ENCODE results near the gene UNC119B.

The UNC119B gene

GRCh38 chr12:120739821-120740613 is 29.8 kb downstream of the UNC119B start:
- no peak for DNase-seq (ENCODE audit: low read depth)

- DNase-seq (ENCODE audit: low read depth) = no peak
These were observed 30.6 kb downstream of the UNC119B start for GRCh38 chr12:120740871-120741270.

GRCh38 chr12:120741476-120742421 is 31.5 kb downstream of the UNC119B start:
- DNase-seq (ENCODE audit: low read depth) = no peak

- no peak for DNase-seq (ENCODE audit: low read depth)
These were observed 34.8 kb downstream of the UNC119B start for GRCh38 chr12:120744922-120745493.

GRCh38 chr12:120748242-120748641 is 38.0 kb downstream of the UNC119B start:
- no peak for DNase-seq (ENCODE audit: low read depth)

- no peak for DNase-seq (ENCODE audit: low read depth)
These were observed 39.0 kb downstream of the UNC119B start for GRCh38 chr12:120749256-120749655.

GRCh38 chr12:120750806-120751205 is 40.5 kb downstream of the UNC119B start:
- DNase-seq (ENCODE audit: low read depth) = no peak

- no peak for DNase-seq (ENCODE audit: low read depth)
These were observed 41.1 kb downstream of the UNC119B start for GRCh38 chr12:120751389-120751788.

- DNase-seq (ENCODE audit: low read depth) = no peak
These were observed 44.5 kb downstream of the UNC119B start for GRCh38 chr12:120754792-120755191.

GRCh38 chr12:120755269-120755668 is 45.0 kb downstream of the UNC119B start:
- no peak for DNase-seq (ENCODE audit: low read depth)

- DNase-seq (ENCODE audit: low read depth) = no peak
These were observed 47.0 kb downstream of the UNC119B start for GRCh38 chr12:120757226-120757742.

- DNase-seq (ENCODE audit: low read depth) = no peak
These were observed 47.7 kb downstream of the UNC119B start for GRCh38 chr12:120757949-120758348.

GRCh38 chr12:120758798-120759590 is 48.7 kb downstream of the UNC119B start:
- no peak for DNase-seq (ENCODE audit: low read depth)

- no peak for DNase-seq (ENCODE audit: low read depth)
These were observed 49.5 kb downstream of the UNC119B start for GRCh38 chr12:120759591-120760348.

GRCh38 chr12:120760349-120761254 is 50.3 kb downstream of the UNC119B start:
- DNase-seq (ENCODE audit: low read depth) = no peak

- DNase-seq (ENCODE audit: low read depth) = no peak
These were observed 51.3 kb downstream of the UNC119B start for GRCh38 chr12:120761519-120761934.

GRCh38 chr12:120762086-120762485 is 51.8 kb downstream of the UNC119B start:
- no peak for DNase-seq (ENCODE audit: low read depth)

- no peak for DNase-seq (ENCODE audit: low read depth)
These were observed 53.0 kb downstream of the UNC119B start for GRCh38 chr12:120763250-120763649.

GRCh38 chr12:120764816-120765215 is 54.6 kb downstream of the UNC119B start:
- DNase-seq (ENCODE audit: low read depth) = no peak

- no peak for DNase-seq (ENCODE audit: low read depth)
These were observed 56.3 kb downstream of the UNC119B start for GRCh38 chr12:120766566-120766965.
